GM21367 (cell line): ENCODE data around the gene TEAD3.

Experiments used
- ATAC-seq: cut with Tn5 transposase; IDR thresholded peaks from one replicate; pipeline ENCODE4 v1.9.1; 2021; ENCODE audit not compliant: unreplicated experiment

The TEAD3 gene

DNA sequence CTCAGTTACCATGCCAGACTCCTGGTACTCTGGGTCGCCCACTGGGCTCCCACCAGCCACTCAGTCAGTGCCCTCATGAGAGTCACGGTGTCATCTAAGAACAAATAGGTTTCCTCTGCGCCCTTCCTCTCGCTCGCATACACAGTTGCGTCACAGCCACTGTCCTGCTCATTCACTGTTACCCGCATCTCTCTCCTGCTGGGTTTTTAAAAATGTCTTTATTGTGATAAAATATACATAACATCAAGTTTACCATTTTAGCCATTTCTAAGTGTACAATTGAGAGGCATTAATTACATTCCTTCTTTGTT is 4.0 kb downstream of the TEAD3 start:
- ATAC-seq, result no peak

- no peak for ATAC-seq
Measured at GRCh38 chr6:35492258-35492973, 4.5 kb downstream of the TEAD3 start.

DNA sequence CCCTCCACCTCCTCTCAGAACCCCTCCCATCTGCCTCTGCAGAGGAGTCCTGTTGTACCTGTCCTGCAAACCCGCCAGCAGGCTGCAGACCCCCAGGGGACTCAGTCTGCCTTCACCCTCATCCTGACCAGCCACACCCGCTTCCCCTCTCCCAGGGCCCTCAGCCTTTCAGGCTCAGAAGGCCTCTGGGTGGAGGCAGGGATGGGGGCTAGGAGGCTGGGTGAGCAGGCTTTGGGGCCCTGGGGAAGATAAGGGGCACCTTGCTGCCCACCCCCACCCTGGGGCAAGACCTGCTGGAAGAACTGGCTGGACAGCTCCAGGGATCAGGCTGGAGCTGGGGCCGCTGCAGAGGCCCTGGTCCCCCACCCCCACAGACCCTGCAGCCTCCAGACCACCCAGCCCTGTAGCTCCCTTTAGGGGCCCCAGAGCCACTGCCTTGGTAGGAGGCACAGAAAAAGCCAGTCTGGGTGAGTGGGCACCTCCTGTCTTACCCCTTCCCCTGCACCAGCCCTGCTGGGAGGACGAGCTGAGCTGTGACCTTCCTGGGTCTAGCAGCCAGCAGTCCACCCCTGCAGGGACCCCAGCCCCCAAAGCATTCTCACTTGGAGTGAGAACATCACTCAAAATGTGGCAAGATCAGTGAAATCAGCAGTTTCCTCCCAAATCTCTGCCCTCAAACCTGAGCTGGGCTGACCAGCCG is 5.2 kb downstream of the TEAD3 start:
- ATAC-seq, result no peak

DNA sequence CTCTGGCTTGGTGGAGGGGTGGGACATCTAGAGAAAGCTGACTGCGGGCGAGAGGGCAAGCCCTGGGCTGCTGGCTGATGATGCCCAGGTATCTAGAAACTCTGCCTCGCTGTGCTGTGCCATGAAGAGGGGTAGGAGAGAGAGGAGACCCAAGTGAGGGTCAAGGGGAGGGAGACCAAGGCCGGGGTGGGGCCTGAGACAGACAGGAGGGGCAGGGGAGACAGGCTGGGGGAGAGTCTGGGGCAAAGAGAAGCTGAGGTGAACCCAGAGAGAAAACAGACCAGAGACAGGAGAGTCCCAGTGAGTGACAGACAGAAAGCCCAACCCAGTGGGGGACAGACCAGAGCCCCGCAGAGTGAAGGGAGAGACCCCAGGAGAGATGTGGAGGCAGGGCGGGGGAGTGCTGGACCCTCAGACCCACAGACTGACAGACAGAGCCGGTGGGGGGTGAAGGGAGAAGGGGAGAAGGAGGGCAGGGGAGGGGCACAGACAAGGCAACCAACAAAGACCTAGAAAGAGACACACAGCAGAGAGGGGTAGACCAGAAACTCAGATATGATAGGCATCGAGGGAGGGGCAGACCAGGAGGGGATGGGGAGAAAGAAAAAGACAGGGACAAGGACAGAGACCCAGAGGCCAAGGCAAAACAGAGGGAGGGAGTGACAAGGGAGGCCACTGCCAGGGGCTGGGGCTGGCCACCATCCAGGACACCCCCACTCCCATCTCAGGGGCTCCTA is 5.9 kb downstream of the TEAD3 start:
- no peak for ATAC-seq

- ATAC-seq, result no peak
Measured at GRCh38 chr6:35489995-35490791, 6.7 kb downstream of the TEAD3 start.

DNA sequence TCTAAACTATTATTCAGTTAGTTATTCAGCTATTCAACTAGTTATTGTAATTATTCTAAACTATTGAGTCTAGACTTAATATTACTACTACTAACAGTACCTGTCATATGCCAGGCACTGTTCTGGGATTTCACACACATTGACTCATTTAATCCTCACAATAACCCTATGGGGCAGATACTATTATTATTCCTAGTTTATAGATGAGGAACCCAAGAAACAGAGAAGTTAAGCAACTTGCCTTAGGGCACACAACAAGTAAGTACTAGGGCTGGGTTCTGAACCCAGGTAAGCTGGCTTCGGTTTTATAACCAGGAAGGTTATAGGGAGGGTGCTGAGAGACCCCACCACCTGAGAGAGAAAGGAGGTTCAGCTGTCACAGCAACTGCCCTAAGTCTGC is 7.8 kb downstream of the TEAD3 start:
- no peak for ATAC-seq

GRCh38 chr6:35488517-35488862 is 8.4 kb downstream of the TEAD3 start:
- ATAC-seq, result no peak

DNA sequence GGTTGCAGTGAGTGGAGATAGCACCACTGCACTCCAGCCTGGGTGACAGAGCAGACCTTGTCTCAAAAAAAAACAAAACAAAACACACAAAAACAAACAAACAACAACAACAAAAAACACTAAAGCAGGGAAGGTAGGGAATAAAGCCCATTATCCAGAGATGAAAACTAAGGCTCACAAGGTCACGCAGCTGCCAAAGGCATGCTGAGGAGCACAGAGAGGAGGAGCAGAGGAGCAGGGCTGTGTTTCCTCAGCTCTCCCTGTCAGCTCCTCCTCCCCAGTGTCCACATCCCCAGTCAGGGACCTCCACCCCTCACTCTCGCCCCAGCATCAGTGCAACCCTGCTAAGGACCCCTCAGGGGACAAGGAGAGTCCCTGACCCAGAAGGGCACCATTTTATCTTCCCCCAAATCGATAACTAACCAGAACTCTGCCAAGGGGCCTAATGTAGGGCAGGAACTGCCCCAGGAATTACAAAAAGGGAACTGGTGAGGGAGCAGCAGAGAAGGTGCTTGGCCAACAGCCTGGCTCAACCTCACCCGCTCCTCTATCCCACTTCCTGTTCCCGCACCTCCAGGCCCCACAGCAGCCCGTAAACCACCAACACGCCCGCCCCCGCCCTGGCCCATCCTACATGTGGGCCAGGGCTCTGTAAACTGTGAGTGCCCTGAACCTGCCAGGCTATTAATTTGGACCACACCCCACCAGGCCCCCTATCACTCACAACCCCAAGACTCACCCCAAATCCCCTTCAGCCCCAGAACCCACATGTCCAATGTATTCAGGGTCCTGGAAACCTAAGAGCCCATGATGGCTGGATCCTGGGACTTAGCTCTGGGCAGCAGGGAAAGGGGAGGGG is 9.0 kb downstream of the TEAD3 start:
- no peak for ATAC-seq

DNA sequence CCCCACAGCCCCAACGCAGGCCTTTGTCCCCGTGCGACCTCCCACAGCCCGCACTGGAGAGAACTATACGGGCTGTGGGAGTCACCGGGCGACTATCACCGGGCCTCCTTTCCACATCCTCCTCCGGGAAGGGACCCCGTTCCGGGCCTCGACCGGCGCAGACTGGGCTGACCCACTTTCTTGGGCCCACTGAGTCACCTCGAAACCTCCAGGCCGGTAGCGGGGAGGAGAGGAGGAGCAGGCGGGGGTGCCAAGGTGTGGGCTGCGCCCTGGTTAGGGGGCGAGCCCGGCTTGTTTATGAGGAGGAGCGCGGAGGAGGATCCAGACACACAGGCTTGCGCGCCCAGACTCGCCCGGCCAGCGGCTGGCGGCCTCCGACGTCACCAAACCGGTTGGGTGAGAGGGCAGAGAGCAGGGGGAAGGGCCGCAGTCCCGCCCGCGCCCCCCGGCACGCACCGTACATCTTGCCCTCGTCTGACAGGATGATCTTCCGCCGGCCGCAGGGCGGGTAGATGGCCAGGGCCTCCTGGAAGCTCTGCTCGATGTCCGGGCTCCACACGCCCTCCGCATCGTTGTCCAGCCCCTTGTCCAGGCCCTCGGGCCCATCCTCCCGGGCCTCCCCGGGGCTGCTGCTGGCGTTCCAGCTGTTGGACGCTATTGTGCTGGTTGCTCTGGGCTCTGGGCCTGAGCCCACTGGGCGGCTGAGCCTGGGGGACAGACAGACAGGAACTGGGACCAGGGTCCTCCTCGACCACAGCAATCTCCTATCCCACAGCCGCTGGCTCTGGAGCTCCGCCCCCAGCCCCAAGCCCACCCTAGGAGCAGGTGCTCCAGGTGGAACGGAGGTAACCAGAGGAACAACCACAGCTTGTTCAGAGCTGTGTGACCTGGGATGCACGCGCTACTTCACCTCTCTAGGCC is 10.6 kb downstream of the TEAD3 start:
- ATAC-seq, result no peak

- no peak for ATAC-seq
Measured at GRCh38 chr6:35485402-35485877, 11.4 kb downstream of the TEAD3 start.

GRCh38 chr6:35484921-35485392 is 11.9 kb downstream of the TEAD3 start:
- no peak for ATAC-seq

DNA sequence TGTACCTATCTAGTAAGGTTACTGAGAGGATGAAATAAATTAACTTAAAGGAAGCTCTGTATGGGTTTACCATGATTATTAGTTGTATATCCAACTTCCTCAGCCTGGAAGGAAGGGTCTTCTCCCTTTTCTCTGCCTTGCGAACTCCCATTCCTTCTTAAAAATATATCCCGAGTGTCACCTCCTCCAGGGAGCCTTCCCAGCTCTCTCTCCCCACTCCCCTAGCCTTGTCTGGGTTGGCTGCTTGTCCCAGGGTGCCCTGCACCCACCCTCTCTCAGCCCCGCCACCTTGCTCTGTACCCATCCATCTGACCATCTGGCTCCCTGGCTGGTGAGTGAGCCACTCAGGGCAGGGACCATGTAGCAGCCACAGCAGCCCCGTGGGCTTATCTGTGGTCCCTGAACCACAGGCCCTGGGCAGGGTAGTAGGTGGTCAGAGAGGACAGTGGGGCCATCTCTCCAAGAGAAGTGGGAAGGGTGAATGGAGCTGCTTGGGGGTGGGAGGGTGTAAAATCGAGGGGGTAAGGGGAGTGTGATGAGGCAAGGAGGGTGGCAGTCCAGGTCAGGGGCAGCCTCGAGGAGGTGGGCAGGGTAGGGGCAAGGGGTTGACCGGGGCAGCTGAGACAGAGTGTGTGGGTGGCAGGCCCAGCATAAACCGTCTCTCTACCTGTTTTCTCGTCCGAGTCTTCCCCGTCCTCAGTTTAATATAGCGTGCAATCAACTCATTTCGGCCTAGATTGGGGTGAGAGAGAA is 12.8 kb downstream of the TEAD3 start:
- ATAC-seq, result no peak

DNA sequence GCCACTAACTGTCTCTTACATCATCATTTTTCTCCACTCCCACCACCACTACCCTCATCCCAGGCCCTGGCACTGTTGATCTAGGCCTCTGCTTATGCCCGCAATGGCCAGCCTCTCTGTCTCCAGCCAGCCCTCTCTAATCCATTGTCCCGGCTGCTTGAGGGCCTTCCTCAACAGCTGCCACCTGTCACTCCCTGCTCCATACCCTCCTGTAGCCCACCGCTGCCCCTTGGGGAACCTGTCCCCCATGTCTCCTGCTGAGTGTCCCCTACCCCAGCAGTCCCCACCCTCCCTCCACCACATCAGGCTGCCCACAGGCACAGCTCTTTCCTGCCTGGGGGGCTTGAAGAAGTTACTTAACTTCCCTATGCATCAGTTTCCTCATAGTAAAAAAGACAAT is 13.4 kb downstream of the TEAD3 start:
- ATAC-seq, result no peak

DNA sequence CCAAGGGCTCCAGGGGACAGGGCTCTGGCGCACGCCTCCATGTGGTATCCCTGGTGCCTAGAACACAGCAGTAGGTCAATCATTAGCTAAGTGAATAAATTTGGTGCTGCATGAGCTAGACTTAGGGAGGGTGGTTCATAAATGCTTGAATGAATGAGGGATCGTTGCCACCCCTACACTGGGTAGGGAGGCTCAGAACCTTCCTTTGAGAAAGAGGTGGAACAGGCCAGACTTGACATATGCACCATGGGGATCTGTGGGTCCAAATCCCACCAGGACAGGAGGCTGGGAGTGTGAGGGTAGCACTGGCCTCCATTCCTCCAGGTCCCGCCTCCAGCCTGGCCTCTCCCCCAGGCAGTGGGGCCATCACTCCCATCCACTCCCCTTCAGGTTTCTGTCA is 13.8 kb downstream of the TEAD3 start:
- no peak for ATAC-seq

DNA sequence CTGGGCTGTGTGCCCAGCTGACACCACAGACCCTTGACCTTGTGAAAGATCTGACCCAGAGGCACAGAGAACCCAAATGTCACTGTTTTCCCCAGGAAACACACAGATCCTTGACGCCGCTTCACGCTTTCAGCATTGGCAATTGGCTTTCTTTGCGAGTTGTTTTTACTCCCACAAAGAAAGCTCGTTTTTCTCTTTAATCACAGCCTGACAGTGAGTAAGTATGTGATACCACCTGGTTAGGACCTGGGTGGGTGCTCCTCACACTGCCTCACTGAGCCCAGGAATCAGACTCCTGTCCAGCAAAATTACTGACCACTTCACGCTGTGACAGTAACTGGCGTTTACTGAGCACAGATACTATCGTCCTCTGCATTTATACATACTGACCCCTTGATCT is 15.7 kb downstream of the TEAD3 start:
- ATAC-seq, result no peak

GRCh38 chr6:35480176-35480575 is 16.7 kb downstream of the TEAD3 start:
- ATAC-seq, result no peak

GRCh38 chr6:35478259-35478658 is 18.6 kb downstream of the TEAD3 start:
- no peak for ATAC-seq

DNA sequence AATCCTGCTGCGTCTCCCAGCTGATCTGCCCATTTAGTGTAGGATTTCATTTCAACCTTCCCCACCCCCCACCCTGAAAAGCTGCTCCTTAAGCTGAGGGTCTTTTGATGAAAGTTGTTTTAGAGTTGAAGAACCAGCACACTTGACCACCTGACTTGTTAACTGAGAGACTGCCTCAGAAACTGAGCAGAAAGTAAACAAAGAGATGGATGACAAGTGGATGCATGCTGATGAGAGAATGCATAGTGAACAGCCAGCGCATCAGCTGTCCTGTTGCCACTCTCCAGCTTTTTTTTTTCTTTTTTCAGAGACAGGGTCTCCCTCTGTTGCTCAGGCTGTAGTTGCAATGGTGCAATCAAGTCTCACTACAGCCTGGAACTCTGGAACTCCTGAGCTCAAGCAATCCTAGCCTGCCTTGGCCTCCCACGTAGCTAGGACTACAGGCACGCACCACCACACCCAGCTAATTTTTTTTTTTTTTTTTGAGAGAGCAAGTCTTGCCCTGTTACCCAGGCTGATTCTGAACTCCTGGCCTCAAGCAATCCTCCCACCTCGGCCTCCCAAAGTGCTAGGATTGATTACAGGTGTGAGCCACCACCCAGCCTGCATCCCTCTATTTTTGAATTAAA is 19.2 kb downstream of the TEAD3 start:
- no peak for ATAC-seq
